PC-3 (cell line): ENCODE data around the gene QPCT. TPM values are rescaled to one million over a fixed set of nuclear protein-coding genes. Genes with fewer than 3 reads are reported as not detected.

ENCODE experiments used
- ATAC-seq: fragments of 200-7000 bp; cut with Tn5 transposase; 2 replicates; pipeline ENCODE4 v1.9.1; 2020; ENCODE audit warnings: mild to moderate bottlenecking, moderate library complexity
- BruUV-seq: library from RNA; stranded (reverse); fragments of 400-500 nt; replicated peaks from 2 replicates; lab custom pipeline; 2021; lab: Mats Ljungman, UMichigan
- CTCF ChIA-PET: fragments of 300-600 bp; sonication (Branson Sonifier 250); formaldehyde crosslinking; loops from one replicate; lab custom pipeline; 2022; ENCODE audit warnings: antibody characterized with exemption; lab: Charles Lee
- POLR2A ChIA-PET: fragments of 300-600 bp; sonication (Branson Sonifier 250); formaldehyde crosslinking; loops from one replicate; lab custom pipeline; 2022; ENCODE audit warnings: antibody characterized with exemption; ENCODE audit not compliant: unreplicated experiment; lab: Charles Lee
- DNase-seq: peaks from one replicate; pipeline ENCODE4 v3.0.0-alpha.2; 2015
- H2AFZ ChIP-seq: fragments of 300-600 bp; sonication (generic); 2 replicates; pipeline ENCODE4 v1.6.0; 2016; ENCODE audit warnings: antibody characterized with exemption, low read length
- H3F3A ChIP-seq: fragments of 300-600 bp; sonication (generic); one replicate; pipeline ENCODE4 v1.6.0; 2017; ENCODE audit warnings: antibody characterized with exemption, low read length, control low read depth, mild to moderate bottlenecking; ENCODE audit not compliant: unreplicated experiment
- H3K27ac ChIP-seq: fragments of 300-600 bp; sonication (generic); 2 replicates; pipeline ENCODE4 v1.5.1; 2016; ENCODE audit warnings: mild to moderate bottlenecking, low read length
- H3K27me3 ChIP-seq: fragments of 300-600 bp; sonication (generic); 2 replicates; pipeline ENCODE4 v1.6.1; 2016; ENCODE audit warnings: low read length, mixed read lengths
- H3K36me3 ChIP-seq: fragments of 300-600 bp; sonication (generic); 2 replicates; pipeline ENCODE4 v1.6.1; 2016; ENCODE audit warnings: low read depth, mixed run types, low read length, mixed read lengths
- H3K4me1 ChIP-seq: fragments of 300-600 bp; sonication (generic); 2 replicates; pipeline ENCODE4 v1.5.1; 2016; ENCODE audit warnings: low read length; ENCODE audit not compliant: insufficient read depth
- H3K4me2 ChIP-seq: fragments of 300-600 bp; sonication (generic); 2 replicates; pipeline ENCODE4 v1.6.0; 2016; ENCODE audit warnings: low read length
- H3K4me3 ChIP-seq: fragments of 300-600 bp; sonication (generic); 2 replicates; pipeline ENCODE4 v1.5.1; 2016; ENCODE audit warnings: mild to moderate bottlenecking, low read length, mixed read lengths
- H3K79me2 ChIP-seq: fragments of 300-600 bp; sonication (generic); 2 replicates; pipeline ENCODE4 v1.6.1; 2017; ENCODE audit warnings: low read length, mixed read lengths
- H3K9ac ChIP-seq: fragments of 300-600 bp; sonication (generic); 2 replicates; pipeline ENCODE4 v1.6.0; 2016; ENCODE audit warnings: mild to moderate bottlenecking, low read length
- H3K9me2 ChIP-seq: fragments of 300-600 bp; sonication (generic); replicated peaks from 2 replicates; pipeline ENCODE4 v1.6.1; 2016; ENCODE audit warnings: mixed run types, low read length, mixed read lengths
- H3K9me3 ChIP-seq: fragments of 300-600 bp; sonication (generic); 2 replicates; pipeline ENCODE4 v1.6.1; 2016; ENCODE audit warnings: low read length, mixed read lengths
- H4K20me1 ChIP-seq: fragments of 300-600 bp; sonication (generic); 2 replicates; pipeline ENCODE4 v1.6.1; 2016; ENCODE audit warnings: low read length, mixed read lengths
- EZH2 ChIP-seq: fragments of 300-600 bp; sonication (generic); IDR thresholded peaks from one replicate; pipeline ENCODE4 v1.6.1; 2017; ENCODE audit warnings: antibody characterized with exemption, mild to moderate bottlenecking, low read length; ENCODE audit not compliant: unreplicated experiment
- EZH2phosphoT487 ChIP-seq: fragments of 300-600 bp; sonication (generic); IDR thresholded peaks from 2 replicates; pipeline ENCODE4 v1.6.1; 2018; ENCODE audit warnings: mild to moderate bottlenecking, antibody characterized with exemption, low read length, borderline replicate concordance
- intact Hi-C: fragments of 100-400 bp; cut with micrococcal nuclease; formaldehyde crosslinking; loops from 2 replicates; pipeline ENCODE4 v1.9.0; 2023
- total RNA-seq: library from RNA; depleted of rRNA; stranded (reverse); fragments of >200 nt; gene quantifications from 2 replicates; pipeline ENCODE4 v1.2.3, GENCODE V29; 2014
- TF ChIP-seq, protein P1 (sequence below): fragments of 300-600 bp; sonication (generic); conservative IDR thresholded peaks from 2 replicates; pipeline ENCODE4 v1.5.1; 2017; ENCODE audit warnings: antibody characterized with exemption, low read depth, mild to moderate bottlenecking, low read length

The QPCT gene
- total RNA-seq, 1 experiment from 2014 or later: not detected

DNA sequence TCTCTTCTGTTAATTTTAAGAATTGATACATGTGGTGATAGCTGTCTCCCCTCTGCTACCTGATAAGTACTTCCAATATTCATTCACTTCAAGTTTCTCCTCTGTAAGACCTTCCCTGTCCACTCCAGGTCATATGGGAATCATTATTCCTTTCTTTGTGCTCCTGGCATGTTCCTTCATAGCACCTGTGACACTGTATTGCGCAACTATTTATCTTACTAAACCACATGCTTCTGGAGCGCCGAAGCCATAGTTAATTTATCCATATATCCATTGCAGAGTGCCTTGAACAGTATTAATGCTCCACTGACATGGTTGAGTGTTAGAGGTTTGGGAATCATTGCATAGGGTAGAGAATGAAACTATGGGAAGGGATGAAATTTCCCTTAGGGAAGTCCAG, 11.9 kb upstream of the QPCT start:
- H2AFZ ChIP-seq: no peak overlapping the region
- H3K4me1 ChIP-seq: no peaks in the 10 kb centered on the region
- no peaks in the 10 kb centered on the region for H3K9me2 ChIP-seq
- ChIA-PET CTCF (no interaction called here), POLR2A (no interaction called here)
- no peak overlapping the region for H3K27ac ChIP-seq
- no peak for ATAC-seq
- no peak overlapping the region for H3K9ac ChIP-seq
- TF ChIP-seq EZH2phosphoT487 (no peak), EZH2 (no peak)
- TF ChIP-seq, protein P1, sequence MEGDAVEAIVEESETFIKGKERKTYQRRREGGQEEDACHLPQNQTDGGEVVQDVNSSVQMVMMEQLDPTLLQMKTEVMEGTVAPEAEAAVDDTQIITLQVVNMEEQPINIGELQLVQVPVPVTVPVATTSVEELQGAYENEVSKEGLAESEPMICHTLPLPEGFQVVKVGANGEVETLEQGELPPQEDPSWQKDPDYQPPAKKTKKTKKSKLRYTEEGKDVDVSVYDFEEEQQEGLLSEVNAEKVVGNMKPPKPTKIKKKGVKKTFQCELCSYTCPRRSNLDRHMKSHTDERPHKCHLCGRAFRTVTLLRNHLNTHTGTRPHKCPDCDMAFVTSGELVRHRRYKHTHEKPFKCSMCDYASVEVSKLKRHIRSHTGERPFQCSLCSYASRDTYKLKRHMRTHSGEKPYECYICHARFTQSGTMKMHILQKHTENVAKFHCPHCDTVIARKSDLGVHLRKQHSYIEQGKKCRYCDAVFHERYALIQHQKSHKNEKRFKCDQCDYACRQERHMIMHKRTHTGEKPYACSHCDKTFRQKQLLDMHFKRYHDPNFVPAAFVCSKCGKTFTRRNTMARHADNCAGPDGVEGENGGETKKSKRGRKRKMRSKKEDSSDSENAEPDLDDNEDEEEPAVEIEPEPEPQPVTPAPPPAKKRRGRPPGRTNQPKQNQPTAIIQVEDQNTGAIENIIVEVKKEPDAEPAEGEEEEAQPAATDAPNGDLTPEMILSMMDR: no peak
- no peak overlapping the region for H3K4me2 ChIP-seq
- intact Hi-C loops: no loop called here
- H3K9me3 ChIP-seq: no peaks in the 10 kb centered on the region
- H3K36me3 ChIP-seq: no peaks in the 10 kb centered on the region
- DNase-seq: no peak
- no TSS peak for BruUV-seq
- no peaks in the 10 kb centered on the region for H4K20me1 ChIP-seq
- H3F3A ChIP-seq: no peaks in the 10 kb centered on the region
- no peak overlapping the region for H3K4me3 ChIP-seq
- H3K79me2 ChIP-seq: no peaks in the 10 kb centered on the region
- H3K27me3 ChIP-seq: no peaks in the 10 kb centered on the region

DNA sequence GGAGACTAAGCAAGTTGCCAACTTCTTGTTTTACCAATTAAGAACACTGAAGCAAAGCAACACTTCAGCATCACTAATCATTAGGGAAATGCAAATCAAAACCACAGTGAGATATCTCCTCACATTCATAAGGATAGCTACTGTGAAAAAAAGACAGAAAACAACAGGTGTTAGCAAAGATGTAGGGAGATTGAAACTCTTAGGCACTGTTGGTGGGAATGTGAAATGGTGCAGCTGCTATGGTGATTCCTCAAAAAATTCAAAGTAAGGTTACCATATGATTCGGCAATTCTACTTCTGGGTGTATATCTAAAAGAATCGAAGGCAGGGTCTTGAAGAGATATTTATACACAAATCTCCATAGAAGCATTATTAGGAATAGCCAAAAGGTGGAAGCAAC, 11.2 kb upstream of the QPCT start:
- Histone ChIP-seq H2AFZ (no peak overlapping the region), H3K36me3 (no peaks in the 10 kb centered on the region), H3K4me1 (no peaks in the 10 kb centered on the region), H3K27ac (no peak overlapping the region), H3K79me2 (no peaks in the 10 kb centered on the region), H4K20me1 (no peaks in the 10 kb centered on the region), H3K9me2 (no peaks in the 10 kb centered on the region), H3K9ac (no peak overlapping the region), H3F3A (no peaks in the 10 kb centered on the region), H3K4me2 (no peak overlapping the region), H3K9me3 (no peaks in the 10 kb centered on the region), H3K4me3 (no peak overlapping the region), H3K27me3 (no peaks in the 10 kb centered on the region)
- TF ChIP-seq EZH2phosphoT487 (no peak), EZH2 (no peak)
- TF ChIP-seq, protein P1: no peak
- ChIA-PET CTCF (no interaction called here), POLR2A (no interaction called here)
- ATAC-seq (no peak), DNase-seq (no peak)
- intact Hi-C loops: no loop called here
- no TSS peak for BruUV-seq

DNA sequence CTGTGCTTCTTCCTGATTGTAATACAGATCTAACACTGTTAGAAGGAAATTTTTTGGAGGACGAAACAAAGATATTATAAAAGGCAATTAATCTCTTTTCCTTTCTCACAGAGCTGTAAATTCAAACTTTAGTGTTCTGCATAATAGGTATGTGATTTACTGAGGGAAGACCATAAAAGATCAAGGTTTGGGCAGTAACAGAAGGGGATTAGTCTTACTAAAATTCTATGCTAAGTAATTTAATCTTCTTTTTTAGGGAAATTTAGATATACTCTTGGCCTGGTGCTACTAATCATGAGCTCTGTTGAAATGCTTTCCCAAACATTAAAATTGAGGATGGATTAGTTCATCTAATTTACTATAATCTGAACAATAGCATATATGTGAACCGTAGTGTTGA, 8.8 kb upstream of the QPCT start:
- CTCF ChIA-PET: no interaction called here

More for the DNA sequence above, 8.8 kb upstream of the QPCT start:
- no peak for TF ChIP-seq EZH2
- TF ChIP-seq EZH2phosphoT487: no peak
- TF ChIP-seq, protein P1: no peak
- Histone ChIP-seq H3K9me3 (no peaks in the 10 kb centered on the region), H2AFZ (no peak overlapping the region), H3K9me2 (no peaks in the 10 kb centered on the region), H3K36me3 (no peaks in the 10 kb centered on the region), H3K4me2 (no peak overlapping the region), H3K9ac (no peak overlapping the region), H3K27ac (no peak overlapping the region), H3F3A (no peaks in the 10 kb centered on the region), H3K4me1 (no peaks in the 10 kb centered on the region), H3K4me3 (no peak overlapping the region), H4K20me1 (no peaks in the 10 kb centered on the region), H3K27me3 (no peaks in the 10 kb centered on the region), H3K79me2 (no peaks in the 10 kb centered on the region)
- no TSS peak for BruUV-seq
- intact Hi-C loops: no loop called here
- ATAC-seq: no peak
- POLR2A ChIA-PET: no interaction called here
- no peak for DNase-seq
